ENCODE data around the gene TAMALIN.
A peak's percentile ranks its signal among the peaks of the same experiment; 100 is the strongest.

Gene TAMALIN

GRCh38 chr12:52013626-52014310 lies 7.0 kb downstream of the TAMALIN start:
- no peak for FAIRE-seq
- DNase-seq (ENCODE audit: insufficient read length, low spot score): no peak
- no peak for TF ChIP-seq POLR2A (IDR thresholded peaks at IDR 0.05; ENCODE audit: low read depth, low read length)

GRCh38 chr12:52014567-52015530 lies 8.1 kb downstream of the TAMALIN start:
- no peak for DNase-seq (ENCODE audit: insufficient read length, low spot score)
- FAIRE-seq: no peak
- no peak for TF ChIP-seq POLR2A (IDR thresholded peaks at IDR 0.05; ENCODE audit: low read depth, low read length)

- FAIRE-seq: no peak
- TF ChIP-seq POLR2A (IDR thresholded peaks at IDR 0.05; ENCODE audit: low read depth, low read length): no peak
- DNase-seq (ENCODE audit: insufficient read length, low spot score): no peak
These were observed 8.8 kb downstream of the TAMALIN start for GRCh38 chr12:52015532-52016041.

DNA sequence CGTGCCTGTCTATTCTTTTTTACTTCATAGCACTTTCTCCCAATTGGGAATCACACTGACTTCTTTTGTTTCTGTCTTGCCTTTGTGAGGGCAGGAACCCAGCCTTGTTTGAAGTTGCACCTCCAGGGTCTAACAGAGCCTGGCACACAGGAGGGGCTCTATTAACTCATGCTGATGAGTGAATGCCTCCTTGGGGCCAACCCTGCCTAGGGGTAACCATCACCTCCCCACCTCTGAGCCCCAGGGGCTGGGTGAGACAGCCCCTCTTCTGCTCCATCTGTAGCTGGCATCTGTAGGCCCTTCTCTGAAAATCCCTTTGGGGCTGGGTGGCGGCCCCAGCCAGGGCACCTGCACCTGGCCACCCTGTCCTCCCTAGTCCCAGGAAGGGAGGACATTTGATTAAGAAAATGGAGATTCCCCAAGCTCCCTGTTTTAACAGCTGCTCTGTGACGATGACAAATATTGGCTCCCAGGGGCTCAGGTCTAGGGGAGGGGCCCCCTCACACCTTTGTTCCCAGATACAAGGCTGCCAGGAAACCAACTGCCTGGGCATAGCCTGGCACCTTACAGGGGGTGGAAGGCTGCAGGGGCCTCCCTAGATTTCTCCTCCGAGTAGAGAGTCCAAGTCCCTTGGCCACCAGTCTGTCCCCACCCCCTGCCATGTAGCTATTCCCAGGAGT lies 11.8 kb downstream of the TAMALIN start:
- DNase-seq (ENCODE audit: insufficient read length, low spot score) (no peak), FAIRE-seq (no peak)
- TF ChIP-seq POLR2A (IDR thresholded peaks at IDR 0.05; ENCODE audit: low read depth, low read length): no peak

DNA sequence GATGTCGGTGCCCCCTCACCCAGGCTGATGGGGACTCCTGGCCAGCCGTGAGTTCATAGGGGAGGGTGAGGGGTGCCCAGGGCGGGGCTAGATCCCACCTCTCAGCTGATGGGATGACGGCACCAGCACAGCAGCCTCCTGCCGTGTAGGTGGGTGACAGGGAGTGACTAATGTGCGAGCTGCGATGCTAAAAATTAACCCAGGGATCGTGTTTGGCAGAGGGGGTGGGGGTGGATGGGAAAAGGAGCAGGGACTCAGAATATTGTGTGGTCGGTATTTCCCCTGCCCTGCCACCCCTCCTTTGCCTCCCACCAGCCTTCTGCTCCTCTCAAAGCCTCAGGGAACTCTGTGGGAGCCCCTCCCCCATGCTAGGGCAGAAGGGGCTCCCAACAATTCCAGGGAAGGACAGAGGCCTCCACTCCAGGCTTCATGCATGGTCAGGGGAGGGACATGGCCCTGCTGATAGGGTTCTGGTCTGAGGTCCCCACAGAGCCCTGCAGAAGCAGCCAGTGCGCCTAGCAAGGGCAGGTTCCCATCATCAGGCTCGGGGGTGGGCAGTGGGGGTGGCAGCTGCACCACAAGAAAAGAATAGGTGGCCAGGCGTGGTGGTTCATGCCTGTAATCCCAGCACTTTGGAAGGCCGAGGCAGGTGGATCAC lies 12.5 kb downstream of the TAMALIN start:
- no peak for DNase-seq (ENCODE audit: insufficient read length, low spot score)
- no peak for TF ChIP-seq POLR2A (IDR thresholded peaks at IDR 0.05; ENCODE audit: low read depth, low read length)
- FAIRE-seq: no peak

DNA sequence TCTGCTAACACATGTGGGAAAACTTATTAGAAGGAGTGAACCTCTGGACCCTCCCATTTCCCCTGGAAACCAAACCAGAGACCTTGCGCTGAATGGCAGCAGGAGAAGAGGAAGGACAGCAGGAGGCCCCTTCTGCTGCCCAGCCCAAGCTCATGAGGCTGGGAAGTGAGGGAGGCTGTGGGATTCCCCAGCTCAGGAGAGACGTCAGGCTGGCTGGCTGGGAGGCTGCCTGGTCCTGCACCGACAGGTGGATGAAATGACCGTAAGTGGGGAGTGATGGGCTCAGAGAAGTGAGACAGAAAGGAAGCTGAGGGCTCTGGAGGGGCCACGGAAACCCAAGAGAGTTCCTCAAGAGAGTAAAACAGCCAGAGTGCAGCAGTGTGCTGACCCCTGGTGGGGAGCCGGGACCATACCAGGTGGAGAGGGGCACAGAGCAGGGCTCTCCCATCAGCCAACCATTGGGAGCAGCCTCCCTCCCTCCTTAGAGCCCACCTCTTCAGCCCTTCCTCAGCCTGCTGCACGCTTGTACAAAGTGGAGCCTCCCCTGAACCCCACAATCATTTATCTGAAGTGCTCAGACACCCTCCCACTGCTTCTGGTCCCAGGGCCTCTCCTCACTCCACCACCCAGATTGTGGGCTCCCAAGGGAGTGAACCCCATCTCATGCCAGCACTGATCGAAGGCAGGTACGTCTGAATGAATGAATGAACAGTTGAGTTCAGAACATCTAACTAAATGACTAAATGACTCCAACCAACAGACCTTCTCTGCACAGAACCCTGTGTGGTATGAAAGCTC lies 14.0 kb downstream of the TAMALIN start:
- TF ChIP-seq POLR2A (IDR thresholded peaks at IDR 0.05; ENCODE audit: low read depth, low read length): no peak
- FAIRE-seq (no peak), DNase-seq (ENCODE audit: insufficient read length, low spot score) (no peak)

- TF ChIP-seq POLR2A (IDR thresholded peaks at IDR 0.05; ENCODE audit: low read depth, low read length): no peak
- FAIRE-seq (no peak), DNase-seq (ENCODE audit: insufficient read length, low spot score) (no peak)
These were observed 16.1 kb downstream of the TAMALIN start for GRCh38 chr12:52022841-52023181.

DNA sequence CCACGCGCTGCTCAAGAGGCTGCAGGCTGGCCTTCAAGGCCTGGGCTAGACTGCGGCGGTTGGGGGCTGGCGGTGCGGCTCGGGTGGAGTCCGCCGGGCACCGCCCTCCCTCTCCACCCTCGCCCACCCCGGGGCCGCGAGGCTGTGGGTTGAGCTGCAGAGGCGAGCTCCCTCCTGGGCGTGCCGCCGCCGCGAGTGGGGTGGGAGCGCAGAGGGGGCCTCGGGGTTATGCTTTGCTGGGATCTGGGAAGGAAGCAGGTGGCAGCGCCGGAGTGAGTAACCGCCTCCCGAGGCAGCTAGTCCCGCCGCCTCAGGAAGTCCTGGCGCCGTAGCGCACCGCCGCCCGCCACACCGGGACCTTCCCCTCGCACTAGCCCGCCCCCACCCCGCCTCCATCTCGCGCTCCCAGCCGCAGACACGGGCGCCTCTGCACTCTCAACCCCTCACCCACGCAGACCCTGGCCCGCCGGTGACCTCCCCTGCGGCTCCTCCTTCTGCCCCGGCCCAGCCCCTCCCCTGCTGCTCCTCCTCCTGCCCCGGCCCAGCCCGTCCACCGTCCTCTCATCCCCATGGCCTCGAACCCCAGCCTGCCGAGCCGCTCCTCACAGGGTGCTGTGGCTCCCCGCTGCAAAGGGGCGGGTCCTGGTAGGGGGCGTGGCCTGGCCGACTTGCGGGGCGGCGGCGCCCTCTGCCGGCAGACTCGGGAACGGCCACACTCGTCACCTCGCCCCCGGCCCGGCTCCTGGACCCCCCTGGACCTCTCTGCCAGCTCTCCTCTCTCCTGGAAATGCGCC lies 16.6 kb downstream of the TAMALIN start:
- TF ChIP-seq POLR2A (IDR thresholded peaks at IDR 0.05; ENCODE audit: low read depth, low read length): 0 out of 2 replicates have a peak, but pooled peaks have one; percentile 19
- DNase-seq (ENCODE audit: insufficient read length, low spot score) (peak; percentile 91), FAIRE-seq (no peak)

DNA sequence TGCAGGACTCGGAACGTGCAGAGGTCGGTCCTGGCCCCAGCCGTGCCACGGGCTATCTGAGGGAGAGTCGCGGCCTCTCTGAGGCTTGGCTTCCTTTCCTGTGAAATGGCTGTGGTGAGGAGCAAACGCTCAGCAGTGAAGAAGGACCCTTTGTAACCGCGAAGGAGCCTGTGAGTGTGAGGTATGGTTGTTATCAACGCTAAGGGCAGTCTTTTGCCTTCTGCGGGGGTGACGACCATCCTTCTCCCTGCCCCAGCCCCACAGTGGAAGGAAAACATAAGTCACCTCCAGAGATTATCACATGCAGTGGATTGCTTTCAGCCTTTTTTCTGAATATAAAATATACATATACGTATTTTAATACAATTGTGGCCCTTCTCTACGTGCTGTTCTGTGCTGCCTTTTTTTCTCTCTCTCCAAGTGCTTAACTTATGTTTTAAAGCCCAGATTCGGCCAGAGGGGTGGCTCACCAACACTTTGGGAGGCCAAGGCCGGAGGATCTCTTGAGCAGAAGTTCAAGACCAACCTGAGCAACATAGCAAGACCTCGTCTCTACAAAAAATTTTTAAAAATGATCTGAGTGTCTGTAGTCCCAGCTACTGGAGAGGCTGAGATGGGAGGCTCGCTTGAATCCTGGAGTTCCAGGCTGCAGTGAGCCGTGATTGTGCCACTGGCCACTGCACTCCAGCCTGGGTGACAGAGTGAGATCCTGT lies 17.4 kb downstream of the TAMALIN start:
- no peak for DNase-seq (ENCODE audit: insufficient read length, low spot score)
- no peak for TF ChIP-seq POLR2A (IDR thresholded peaks at IDR 0.05; ENCODE audit: low read depth, low read length)
- FAIRE-seq: no peak

DNA sequence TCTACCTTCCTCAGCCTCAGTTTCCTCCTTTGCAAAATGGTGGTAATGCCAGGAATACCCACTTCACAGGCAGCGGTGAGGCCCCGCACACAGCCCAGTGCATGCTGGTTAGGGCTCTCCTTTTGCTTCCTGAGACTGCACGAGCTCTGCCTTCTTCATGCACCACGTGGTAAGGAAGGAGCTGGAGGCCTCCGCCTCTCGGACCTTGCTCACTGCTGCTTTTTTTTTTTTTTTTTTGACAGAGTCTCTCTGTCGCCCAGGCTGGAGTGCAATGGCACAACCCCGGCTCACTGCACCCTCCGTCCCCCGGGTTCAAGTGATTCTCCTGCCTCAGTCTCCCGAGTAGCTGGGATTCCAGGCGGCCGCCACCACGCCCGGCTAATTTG lies 18.1 kb downstream of the TAMALIN start:
- FAIRE-seq: no peak
- DNase-seq (ENCODE audit: insufficient read length, low spot score): no peak
- no peak for TF ChIP-seq POLR2A (IDR thresholded peaks at IDR 0.05; ENCODE audit: low read depth, low read length)

- FAIRE-seq (no peak), DNase-seq (ENCODE audit: insufficient read length, low spot score) (no peak)
- no peak for TF ChIP-seq POLR2A (IDR thresholded peaks at IDR 0.05; ENCODE audit: low read depth, low read length)
These were observed 19.5 kb downstream of the TAMALIN start for GRCh38 chr12:52026263-52026662.

Measured in H54 (cell line).